Left forelimb (tissue), 1 donor: ENCODE data around the gene TOMM20.

Experiments used
- DNase-seq: peaks from one replicate; pipeline ENCODE4 v3.0.0-alpha.2; 2018; ENCODE audit warnings: low spot score

TOMM20 gene

DNA sequence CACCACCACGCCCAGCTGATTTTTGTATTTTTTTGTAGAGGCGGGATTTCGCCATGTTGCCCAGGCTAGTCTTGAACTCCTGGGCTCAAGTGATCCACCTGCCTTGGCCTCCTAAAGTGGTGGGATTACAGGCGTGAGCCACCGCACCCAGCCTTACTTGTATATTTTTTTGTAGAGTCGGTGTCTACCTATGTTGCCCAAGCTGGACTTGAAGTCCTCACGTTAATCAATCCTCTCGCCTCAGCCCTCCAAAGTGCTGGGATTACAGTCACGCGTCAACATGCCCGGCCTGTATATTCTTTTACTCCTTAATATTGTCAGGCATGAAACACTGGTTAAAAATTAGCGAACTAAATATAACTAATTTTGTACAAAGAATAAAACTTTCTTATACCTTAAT lies 5.5 kb upstream of the TOMM20 start:
- DNase-seq: no peak

DNA sequence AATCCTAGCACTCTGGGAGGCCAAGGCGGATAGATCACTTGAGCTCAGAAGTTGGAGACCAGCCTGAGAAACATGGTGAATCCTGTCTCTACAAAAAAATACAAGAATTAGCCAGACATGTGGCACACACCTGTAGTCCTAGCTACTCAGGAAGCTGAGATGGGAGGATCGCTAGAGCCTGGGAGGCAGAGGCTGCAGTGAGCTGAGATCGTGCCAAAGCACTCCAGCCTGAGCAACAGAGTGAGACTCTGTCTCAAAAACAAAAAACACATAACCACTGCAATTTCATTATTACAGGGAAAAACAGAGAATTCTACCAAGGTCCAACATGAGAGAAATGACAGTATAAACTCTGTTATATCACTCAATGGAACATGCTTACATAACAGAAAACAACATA lies 4.4 kb upstream of the TOMM20 start:
- DNase-seq: no peak

DNA sequence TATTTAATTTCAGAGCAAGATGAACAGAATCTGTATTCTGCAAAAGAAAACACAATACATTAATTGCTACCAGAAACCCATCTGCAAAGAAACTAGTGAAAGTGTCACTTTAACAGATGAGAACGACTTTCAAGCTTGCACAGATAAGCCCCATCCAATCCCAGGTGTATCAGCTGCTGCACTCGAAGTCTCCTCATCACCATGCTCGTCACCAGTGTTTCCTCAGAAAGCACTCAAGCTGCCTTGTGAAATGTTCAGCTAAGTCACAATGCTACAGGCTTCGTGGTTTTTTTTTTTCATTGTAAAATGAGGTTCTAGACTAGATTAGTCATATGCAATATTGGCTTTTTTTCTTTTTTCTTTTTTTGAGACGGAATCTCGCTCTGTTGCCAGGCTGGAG lies 3.3 kb upstream of the TOMM20 start:
- no peak for DNase-seq

DNA sequence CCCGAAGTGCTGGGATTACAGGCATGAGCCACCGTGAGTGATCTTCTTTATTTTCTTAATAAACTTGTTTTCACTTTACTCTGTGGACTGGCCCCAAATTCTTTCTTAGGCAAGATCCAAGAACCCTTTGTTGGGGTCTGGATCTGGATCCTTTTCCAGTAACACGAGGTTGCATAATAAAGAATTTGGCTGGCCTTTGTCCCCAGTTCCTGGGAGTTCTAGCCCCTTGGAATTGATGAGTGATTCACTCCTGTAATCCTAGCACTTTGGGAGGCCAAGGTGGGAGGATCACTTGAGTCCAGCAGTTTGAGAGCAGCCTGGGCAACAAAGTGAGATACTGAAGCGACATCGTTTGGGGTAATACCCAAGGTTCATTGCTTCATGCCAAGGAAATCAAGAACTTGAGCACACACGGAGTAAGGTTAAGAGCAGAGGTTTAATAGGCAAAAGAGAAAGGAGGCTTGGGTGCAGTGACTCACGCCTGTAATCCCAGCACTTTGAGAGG lies 2.2 kb upstream of the TOMM20 start:
- no peak for DNase-seq

DNA sequence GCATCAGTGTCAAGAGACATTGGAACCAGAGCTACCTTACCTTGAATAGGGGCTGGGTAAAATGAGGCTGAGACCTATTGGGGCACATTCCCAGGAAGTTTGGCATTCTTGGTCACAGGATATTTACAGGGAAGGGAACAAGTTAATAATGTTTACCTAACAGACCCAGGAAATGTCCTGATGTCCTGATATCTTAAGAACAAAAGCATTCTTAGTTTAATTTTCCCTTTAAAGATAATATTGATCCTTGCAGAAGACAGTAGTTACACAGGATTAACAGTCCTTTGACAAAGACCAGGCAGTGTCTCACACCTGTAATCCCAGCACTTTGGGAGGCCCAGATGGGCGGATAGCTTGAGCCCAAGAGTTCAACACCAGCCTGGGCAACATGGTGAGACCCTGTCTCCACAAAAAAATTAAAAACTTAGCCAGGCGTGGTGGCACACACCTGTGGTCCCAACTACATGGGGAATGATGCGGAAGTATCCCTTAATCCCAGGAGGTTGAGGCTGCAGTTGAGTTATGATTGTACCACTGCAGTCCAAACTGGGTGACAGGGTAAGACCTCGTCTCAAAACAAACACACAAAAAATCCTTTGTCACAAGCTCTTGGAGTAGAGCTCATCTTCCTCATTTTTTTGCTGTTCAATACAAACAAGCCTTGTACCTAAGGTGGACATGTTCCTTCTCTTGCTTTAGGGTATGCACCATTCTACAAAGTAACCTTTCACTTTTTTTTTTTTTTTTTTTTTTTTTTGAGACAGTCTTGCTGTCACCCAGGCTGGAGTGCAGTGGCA lies 1.3 kb upstream of the TOMM20 start:
- no peak for DNase-seq

DNA sequence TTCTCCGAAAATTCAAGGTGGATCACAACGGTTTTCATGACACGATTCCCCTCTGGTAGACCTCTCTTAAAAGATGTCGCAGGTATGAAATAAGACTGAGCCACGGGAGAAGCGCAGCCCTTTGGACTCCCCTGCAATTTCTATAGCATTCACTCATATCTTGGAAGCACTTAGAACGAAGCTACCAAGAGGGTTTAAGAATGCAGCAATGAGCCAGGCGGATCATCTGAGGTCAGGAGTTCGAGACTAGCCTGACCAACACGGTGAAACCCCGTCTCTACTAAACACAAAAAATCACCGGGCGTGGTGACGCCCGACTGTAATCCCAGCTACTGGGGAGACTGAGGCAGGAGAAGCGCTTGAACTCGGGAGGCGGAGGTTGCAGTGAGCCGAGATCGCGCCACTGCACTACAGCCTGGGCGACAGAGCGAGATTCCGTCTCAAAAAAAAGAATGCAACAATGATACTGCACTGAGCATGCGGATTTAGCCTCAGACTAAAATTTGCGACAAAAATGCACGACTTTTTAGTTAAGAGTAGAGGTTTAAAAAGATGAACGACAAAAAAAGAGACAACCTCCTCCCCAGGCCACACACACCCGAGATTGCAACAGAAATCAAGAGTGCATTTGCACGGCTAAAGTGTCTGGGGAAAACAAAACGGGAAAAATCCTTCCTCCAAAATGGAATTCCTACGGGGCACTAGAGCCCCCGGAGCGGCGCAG lies 743 bp downstream of the TOMM20 start:
- DNase-seq: no peak

DNA sequence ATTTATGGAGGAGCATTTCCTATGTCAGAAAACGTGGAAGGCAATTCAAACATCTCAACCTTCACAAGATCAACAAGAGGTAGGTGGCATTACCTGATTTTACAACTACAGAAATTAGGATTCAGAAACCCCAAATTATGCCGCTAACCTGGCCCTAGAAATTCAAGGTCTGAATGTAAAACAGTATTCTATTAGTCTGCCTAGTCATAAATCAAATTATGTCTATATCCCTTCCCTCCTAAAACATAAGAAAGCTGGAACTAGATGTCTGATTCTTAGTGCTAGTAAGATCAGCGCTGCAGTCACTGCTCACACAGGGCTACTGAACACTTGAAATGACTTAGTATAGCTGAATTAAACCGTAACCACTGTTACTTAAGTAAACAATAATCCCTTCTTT lies 1.4 kb downstream of the TOMM20 start:
- DNase-seq: no peak

DNA sequence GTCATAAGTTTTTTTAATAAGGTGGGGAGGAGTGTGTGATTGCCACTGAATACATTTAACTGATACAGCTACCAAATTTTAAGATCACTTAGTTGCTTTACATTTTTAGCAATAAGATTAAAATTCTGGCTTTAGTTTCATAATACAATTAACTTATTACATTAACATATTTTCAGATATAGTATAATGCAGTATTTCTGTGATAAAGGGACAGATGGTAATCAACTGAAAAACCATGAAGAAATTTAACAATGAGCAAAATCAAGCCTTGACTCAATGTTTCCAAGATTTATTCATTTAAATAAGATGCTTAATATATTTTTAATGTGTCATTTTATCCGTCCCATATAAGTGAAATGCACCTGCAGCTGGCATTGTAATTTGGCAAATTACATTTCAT lies 4.0 kb downstream of the TOMM20 start:
- DNase-seq: no peak

DNA sequence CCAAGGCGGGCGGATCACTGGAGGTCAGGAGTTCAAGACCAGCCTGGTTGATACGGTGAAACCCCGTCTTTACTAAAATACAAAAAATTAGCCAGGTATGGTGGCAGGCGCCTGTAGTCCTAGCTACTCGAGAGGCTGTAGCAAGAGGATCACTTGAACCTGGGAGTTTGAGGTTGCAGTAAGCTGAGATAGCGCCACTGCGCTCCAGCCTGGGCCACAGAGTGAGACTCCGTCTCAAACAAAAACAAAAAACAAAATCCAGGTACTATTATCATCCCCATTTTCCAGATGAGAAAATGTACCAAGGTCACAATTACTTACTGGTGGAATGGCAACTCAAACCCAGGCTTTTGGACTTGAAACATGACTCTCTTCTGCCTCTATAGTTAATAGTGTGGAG lies 4.5 kb downstream of the TOMM20 start:
- no peak for DNase-seq

DNA sequence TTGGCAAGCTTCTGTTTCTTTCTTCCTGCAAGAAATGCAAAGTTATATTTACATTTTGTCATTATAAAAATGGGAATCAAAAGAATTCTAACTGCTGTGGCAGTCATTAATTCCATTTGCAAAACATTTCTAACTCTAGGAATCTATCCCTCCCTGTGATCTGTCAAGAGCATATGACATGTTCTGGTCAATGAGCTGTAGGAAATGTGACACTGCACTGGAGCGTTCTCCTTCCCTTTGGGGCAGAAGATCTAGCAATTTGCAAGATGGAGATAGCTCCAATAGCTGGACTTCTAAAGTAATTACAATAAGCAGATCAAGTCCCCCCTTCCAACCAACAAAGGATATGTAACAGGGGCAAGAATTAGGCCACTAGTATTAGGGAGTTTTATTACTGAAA lies 6.3 kb downstream of the TOMM20 start:
- no peak for DNase-seq

DNA sequence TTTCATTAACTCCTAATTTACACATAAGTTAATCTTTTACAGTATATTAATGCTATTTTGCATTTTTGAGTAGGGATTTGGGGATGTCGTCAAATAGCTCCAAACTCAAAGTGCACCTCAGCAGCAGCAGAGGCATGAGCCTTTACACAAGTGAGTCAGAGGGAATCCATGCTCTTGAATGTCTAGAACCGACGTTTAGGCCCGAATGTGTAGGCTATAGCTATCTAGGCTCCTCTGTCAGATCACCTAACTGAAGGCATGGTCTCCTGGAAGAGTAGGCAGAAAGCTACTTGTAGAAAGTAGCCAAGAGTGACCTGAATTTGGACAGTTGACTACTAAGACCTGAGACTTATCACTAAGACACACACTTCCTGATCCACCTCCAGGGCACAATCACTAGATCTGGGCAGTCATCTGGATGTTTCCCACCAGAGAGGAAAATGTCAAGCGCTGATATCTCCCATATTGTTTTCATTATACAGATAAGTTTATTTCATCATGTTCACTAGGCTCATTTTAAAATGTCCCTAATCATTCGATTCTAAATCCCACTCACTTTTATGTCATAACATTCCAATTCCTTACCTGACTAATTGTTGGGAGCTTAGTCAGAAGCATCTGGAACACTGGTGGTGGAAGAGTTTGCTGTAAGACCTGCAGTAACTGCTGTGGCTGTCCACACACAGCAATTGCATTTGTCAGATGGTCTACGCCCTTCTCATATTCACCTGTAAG lies 15.3 kb downstream of the TOMM20 start:
- DNase-seq: no peak

DNA sequence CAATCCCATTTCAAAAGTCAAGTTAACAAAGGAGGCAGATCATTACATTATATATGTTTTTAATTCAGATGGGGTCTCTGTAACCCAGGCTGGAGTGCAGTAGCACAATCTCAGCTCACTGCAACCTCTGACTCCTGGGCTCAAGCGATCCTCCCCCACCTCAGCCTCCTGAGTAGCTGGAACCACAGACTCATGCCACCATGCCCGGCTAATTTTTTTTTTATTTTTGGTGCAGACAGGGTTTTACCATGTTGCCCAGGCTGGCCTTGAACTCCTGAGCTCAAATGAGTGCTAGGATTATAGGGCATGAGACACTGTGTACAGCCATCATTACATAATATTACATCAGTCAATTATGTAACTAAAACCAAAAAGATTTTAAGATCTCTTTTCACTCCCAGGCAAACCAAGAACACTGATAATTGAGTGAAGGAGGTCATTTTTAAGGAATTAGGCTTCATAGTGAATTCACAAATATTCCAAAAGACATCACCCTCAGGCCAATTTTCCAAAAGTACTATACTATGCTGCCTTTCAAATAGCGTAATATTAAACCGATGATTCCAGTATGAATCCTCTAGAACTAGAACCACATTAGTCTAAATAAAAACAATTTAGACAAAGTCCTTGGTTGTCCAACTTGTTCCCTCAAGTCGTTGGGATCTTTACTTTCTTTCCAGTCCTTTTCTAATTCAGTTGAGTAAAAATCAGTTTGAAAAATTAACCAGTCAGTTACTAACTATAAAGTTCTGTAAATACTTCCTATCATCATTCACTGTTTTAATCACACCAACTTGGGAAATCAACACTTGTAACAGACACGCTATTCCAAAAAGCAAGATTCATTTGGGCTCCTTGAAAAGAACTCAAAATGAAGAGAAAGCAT lies 16.1 kb downstream of the TOMM20 start:
- no peak for DNase-seq

DNA sequence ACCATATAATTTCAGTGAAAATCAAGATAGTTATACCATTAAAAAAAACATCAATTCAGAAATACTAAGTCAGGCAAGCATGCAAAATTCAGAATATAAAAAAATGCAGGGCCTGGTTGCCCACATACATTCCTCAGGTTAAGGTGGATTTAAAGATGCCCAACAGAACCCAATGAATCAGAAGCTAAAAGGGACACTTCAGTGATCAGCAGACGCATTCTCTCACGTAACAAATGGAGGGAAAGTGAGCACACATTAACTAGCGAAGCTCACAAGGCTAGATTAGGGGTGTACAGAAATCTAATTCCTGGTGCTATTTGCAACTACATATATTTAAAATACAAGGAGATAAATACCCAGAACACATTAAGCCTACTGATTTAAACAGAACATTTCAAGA lies 17.5 kb downstream of the TOMM20 start:
- DNase-seq: no peak

DNA sequence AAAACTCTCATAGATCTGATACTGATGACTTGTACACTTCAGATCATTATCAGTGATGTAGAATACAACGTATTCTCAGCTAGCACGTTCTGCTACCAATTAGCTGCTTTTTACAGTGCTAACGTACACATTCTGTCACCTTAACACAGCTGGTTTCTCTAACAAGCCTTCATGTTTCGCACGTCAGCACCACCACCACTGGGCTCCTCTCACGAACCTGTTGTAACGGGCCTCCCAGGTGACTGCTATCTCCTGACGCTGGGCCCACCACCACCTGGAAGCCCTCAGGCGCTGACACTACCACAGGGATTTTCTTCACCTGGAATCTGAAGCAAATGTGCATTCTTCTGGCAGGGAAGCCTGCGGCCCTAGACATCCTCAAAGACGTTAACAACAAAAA lies 19.8 kb downstream of the TOMM20 start:
- no peak for DNase-seq

DNA sequence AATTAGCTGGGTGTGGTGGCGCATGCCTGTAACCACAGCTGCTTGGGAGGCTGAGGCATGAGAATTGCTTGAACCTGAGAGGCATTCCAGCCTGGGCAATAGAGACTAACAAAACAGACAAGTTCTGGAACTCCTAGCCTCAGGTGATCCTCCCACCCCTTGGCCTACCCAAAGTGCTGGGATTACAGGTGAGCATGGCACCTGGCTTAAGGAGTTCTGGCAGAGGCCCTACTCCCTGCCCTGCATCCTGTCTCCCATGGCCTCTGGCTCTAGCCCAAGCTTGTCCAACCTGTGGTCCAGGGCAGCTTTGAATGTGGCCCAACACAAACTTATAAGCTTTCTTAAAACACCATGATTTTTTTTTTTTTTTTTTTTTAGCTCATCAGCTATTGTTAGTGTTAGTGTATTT lies 20.4 kb downstream of the TOMM20 start:
- no peak for DNase-seq

DNA sequence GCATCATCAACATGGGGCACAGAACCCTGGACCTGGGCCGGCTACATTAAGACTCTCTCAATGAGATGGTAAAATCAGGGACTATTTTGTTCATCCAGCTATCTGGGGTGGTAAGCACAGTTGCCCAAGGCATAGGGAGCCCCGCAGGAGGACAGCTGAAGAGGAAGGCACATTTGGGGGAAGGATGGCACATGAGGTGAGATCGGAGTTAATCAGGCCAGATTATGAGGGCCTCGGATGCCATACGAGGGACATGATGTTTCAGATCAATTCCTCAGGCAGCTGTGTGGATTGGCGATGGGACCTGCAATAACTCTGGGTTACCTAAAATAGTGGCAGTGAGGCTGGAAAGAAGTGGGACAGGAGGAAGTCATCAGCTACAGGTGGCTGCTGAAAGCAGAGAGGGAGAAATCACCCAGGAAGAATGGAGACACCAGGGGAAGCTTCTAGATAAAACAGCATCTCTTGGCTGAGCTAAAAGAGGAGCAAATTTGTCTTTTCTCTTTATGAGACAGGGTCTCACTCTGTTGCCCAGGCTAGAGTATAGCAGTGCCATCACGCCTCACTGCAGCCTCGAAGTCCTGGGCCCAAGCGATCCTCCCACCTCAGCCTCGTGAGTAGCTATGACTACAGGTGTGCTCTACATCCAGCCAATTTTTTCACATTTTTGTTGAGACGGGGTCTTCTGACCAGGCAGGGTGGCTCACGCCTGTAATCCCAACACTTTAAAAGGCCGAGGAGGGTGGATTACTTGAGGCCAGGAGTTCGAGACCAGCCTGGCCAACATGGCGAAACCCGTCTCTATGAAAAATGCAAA lies 21.1 kb downstream of the TOMM20 start:
- DNase-seq: no peak

DNA sequence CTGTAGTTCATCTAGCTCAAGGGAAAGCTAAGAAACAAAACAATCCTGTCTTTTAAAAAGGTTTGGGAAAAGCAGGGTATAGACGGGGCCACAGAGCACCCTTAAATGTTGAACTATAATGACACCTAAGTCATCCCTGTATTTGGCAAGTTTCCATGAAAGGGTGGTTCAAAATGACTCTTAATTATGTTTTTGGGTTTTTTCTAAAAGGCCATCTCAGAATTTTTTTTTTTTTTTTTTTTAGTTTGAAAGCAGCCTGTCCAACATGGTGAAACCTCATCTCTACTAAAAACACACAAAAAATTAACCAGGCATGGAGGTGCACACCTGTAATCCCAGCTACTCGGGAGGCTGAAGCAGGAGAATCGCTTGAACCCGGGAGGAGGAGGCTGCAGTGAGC lies 22.2 kb downstream of the TOMM20 start:
- no peak for DNase-seq

DNA sequence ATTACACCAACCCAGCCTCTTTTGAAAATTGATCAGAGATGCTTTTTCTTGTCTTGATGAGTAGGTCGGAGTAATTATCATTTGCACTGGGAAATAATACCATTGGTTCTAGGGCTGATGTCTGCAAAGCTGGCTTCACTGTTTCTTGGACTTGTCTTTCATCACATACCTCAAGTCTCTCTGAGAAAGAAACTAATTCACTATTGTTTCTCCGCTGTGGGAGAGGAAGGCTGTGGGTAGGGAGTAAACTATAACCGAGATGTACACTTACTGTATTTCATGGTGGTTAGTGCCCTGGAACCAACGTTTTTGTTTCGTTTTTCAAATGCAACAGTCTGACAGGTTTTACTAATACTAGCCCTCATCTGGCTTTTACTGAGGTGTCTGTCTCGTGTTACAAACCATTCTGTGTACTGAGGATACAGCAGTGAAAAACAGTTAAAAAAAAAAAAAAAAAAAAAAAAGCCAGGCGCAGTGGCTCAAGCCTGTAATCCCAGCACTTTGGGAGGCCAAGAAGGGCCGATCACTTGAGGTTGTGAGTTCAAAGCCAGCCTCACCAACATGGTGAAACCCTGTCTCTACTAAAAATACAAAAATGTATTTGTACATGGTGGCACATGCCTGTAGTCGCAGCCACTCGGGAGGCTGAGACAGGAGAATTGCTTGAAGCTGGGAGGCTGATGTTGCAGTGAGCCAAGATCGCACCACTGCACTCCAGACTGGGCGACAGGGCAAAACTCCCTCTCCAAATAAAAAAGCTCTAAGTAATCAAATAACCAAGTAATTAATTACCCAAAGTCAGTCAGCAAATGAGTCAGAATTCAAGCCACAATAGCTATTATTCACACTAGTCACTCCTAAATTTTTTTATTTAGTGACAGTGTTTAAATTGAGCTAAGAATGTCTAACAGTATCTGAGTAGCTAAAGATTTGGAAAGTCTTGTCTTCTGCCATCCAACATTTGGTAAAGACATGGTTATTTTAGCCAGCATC lies 23.3 kb downstream of the TOMM20 start:
- DNase-seq: no peak

DNA sequence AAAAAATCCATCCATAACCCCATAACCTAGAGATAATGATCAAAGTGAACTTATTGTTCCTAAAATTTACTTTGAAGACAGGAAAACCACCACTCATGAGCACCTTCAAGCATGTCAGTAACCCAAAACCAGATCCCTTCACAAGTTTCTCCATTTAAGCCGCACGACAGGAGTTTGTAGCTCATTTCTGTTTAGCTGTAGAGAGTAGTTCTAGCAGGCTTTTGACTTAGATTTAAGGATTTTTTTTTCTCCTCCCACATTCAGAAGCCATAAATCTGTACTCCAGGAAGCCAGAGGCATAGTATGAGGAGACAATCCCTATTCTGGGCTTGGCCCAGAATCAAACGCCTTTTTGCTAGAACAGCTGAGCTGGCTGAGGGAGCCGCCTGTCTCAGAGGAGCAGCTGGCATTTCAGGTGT lies 25.6 kb downstream of the TOMM20 start:
- DNase-seq: no peak

DNA sequence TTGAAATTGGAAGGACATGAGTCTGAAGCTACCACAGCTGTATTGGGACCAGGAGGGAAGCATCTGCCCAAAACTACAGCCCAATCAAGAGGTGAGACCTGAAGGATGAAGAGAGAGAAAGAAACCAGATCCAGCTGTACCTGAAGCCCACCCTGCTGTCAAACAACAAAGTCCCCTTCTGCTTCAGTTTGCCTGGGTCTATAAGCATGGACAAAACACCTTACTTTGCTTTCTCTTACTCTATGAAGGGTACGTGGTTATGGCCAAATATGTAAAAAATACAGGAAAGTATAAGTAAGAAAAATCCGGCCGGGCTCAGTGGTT lies 26.4 kb downstream of the TOMM20 start:
- DNase-seq: no peak
